HG03460 (cell line): ENCODE results near the gene C5AR2.
"Not testable (repeated sequence)": the region's sequence is repeated elsewhere in the genome, so short reads cannot be mapped to it uniquely, and the experiment has no call there.

Source experiments
- ATAC-seq: cut with Tn5 transposase; IDR thresholded peaks from one replicate; pipeline ENCODE4 v1.9.1; 2021; ENCODE audit not compliant: unreplicated experiment

C5AR2 gene

GRCh38 chr19:47331931-47332547 lies at the start of gene C5AR2:
C5AR2 (plus strand) TSS chr19:47332175; CDS start chr19:47340800, 8,625 bp downstream.
- ATAC-seq = no peak

- ATAC-seq = no peak
These were observed 48.4 kb upstream of the C5AR2 start for GRCh38 chr19:47283405-47284059.

- ATAC-seq = no peak
These were observed 47.6 kb upstream of the C5AR2 start for GRCh38 chr19:47284324-47284899.

GRCh38 chr19:47296036-47296435 lies 35.9 kb upstream of the C5AR2 start:
- ATAC-seq = no peak

- not testable (repeated sequence) for ATAC-seq
These were observed 31.1 kb upstream of the C5AR2 start for GRCh38 chr19:47300867-47301266.

GRCh38 chr19:47302249-47302648 lies 29.7 kb upstream of the C5AR2 start:
- no peak for ATAC-seq

GRCh38 chr19:47303966-47304365 lies 28.0 kb upstream of the C5AR2 start:
- no peak for ATAC-seq

GRCh38 chr19:47305309-47305751 lies 26.6 kb upstream of the C5AR2 start:
- ATAC-seq = no peak

GRCh38 chr19:47306303-47306702 lies 25.7 kb upstream of the C5AR2 start:
- no peak for ATAC-seq

- no peak for ATAC-seq
These were observed 22.9 kb upstream of the C5AR2 start for GRCh38 chr19:47309038-47309437.

GRCh38 chr19:47309608-47310007 lies 22.4 kb upstream of the C5AR2 start, which contains the start of gene C5AR1:
C5AR1 (plus strand) TSS chr19:47309861; CDS start chr19:47309896, 35 bp downstream.
- no peak for ATAC-seq

GRCh38 chr19:47310323-47310722 lies 21.7 kb upstream of the C5AR2 start:
- no peak for ATAC-seq

- ATAC-seq = no peak
These were observed 21.2 kb upstream of the C5AR2 start for GRCh38 chr19:47310819-47311218.

- ATAC-seq = no peak
These were observed 19.5 kb upstream of the C5AR2 start for GRCh38 chr19:47312366-47313006.

GRCh38 chr19:47313754-47314295 lies 18.1 kb upstream of the C5AR2 start:
- ATAC-seq = no peak

GRCh38 chr19:47315125-47315821 lies 16.7 kb upstream of the C5AR2 start:
- no peak for ATAC-seq

- ATAC-seq = no peak
These were observed 15.5 kb upstream of the C5AR2 start for GRCh38 chr19:47316513-47316912.

- no peak for ATAC-seq
These were observed 11.8 kb upstream of the C5AR2 start for GRCh38 chr19:47319923-47320871.

GRCh38 chr19:47321630-47322029 lies 10.3 kb upstream of the C5AR2 start:
- ATAC-seq = no peak

- ATAC-seq = no peak
These were observed 9.9 kb upstream of the C5AR2 start for GRCh38 chr19:47322058-47322457.
